ENCODE results near the gene ARHGEF4. TPM values are rescaled to one million over a fixed set of nuclear protein-coding genes. Genes with fewer than 3 reads are reported as not detected.
"Not testable (repeated sequence)": the region's sequence is repeated elsewhere in the genome, so short reads cannot be mapped to it uniquely, and the experiment has no call there.

Gene ARHGEF4
- total RNA-seq, 1 donor from 2014 or later: 16.4 TPM

GRCh38 chr2:130884503-130884902 is 47.8 kb downstream of the ARHGEF4 start:
- DNase-seq (ENCODE audit: low spot score): no peak

GRCh38 chr2:130887643-130888042 is 50.9 kb downstream of the ARHGEF4 start:
- DNase-seq (ENCODE audit: low spot score): no peak

GRCh38 chr2:130890941-130891669 is 54.4 kb downstream of the ARHGEF4 start:
- no peak for DNase-seq (ENCODE audit: low spot score)

- no peak for DNase-seq (ENCODE audit: low spot score)
Observed at GRCh38 chr2:130891966-130892365, 55.3 kb downstream of the ARHGEF4 start.

- no peak for DNase-seq (ENCODE audit: low spot score)
Observed at GRCh38 chr2:130892793-130893785, 56.4 kb downstream of the ARHGEF4 start.

GRCh38 chr2:130894326-130894942 is 57.7 kb downstream of the ARHGEF4 start:
- DNase-seq (ENCODE audit: low spot score): no peak

GRCh38 chr2:130896813-130897212 is 60.1 kb downstream of the ARHGEF4 start:
- DNase-seq (ENCODE audit: low spot score): no peak

GRCh38 chr2:130898553-130898952 is 61.8 kb downstream of the ARHGEF4 start:
- DNase-seq (ENCODE audit: low spot score): no peak

- DNase-seq (ENCODE audit: low spot score): no peak
Observed at GRCh38 chr2:130899306-130899705, 62.6 kb downstream of the ARHGEF4 start.

GRCh38 chr2:130901061-130901460 is 64.3 kb downstream of the ARHGEF4 start:
- no peak for DNase-seq (ENCODE audit: low spot score)

GRCh38 chr2:130901626-130902025 is 64.9 kb downstream of the ARHGEF4 start:
- DNase-seq (ENCODE audit: low spot score): not testable (repeated sequence)

- DNase-seq (ENCODE audit: low spot score): no peak
Observed at GRCh38 chr2:130908832-130909231, 72.1 kb downstream of the ARHGEF4 start.

- DNase-seq (ENCODE audit: low spot score): no peak
Observed at GRCh38 chr2:130910931-130911330, 74.2 kb downstream of the ARHGEF4 start.

GRCh38 chr2:130911482-130911881 is 74.8 kb downstream of the ARHGEF4 start:
- no peak for DNase-seq (ENCODE audit: low spot score)

- no peak for DNase-seq (ENCODE audit: low spot score)
Observed at GRCh38 chr2:130911996-130912395, 75.3 kb downstream of the ARHGEF4 start.

- no peak for DNase-seq (ENCODE audit: low spot score)
Observed at GRCh38 chr2:130912471-130912870, 75.8 kb downstream of the ARHGEF4 start.

- no peak for DNase-seq (ENCODE audit: low spot score)
Observed at GRCh38 chr2:130913891-130914290, 77.2 kb downstream of the ARHGEF4 start.

- DNase-seq (ENCODE audit: low spot score): no peak
Observed at GRCh38 chr2:130915149-130915548, 78.4 kb downstream of the ARHGEF4 start.

GRCh38 chr2:130915595-130916437 is 79.1 kb downstream of the ARHGEF4 start:
- DNase-seq (ENCODE audit: low spot score): no peak

GRCh38 chr2:130916438-130916705 is 79.7 kb downstream of the ARHGEF4 start:
- DNase-seq (ENCODE audit: low spot score): no peak

- no peak for DNase-seq (ENCODE audit: low spot score)
Observed at GRCh38 chr2:130917006-130917688, 80.4 kb downstream of the ARHGEF4 start.

Measured in ureter (tissue), 1 donor.